Measurements from ENCODE around the gene RASSF7. TPM values are rescaled to one million over a fixed set of nuclear protein-coding genes. Genes with fewer than 3 reads are reported as not detected.

The RASSF7 gene
- total RNA-seq, 2 experiments from 2014 or later = 16.8 to 17.3 TPM

- CTCF ChIA-PET = interaction anchor here (5.6 kb wide), 1 partner anchor 15 kb away, joined by 29 read pairs; no protein-coding TSS in a partner anchor
- no peak for DNase-seq
- Mint-ChIP-seq H3K36me3 (ENCODE audit: low read depth) (no peaks in the 10 kb centered on the region), H3K9me3 (no peaks in the 10 kb centered on the region), H3K4me3 (peak overlapping the region; percentile 70), H3K27me3 (no peaks in the 10 kb centered on the region), H3K27ac (no peak overlapping the region), H3K4me1 (ENCODE audit: low read depth) (peaks cover 4% of the 10 kb centered on the region)
- ATAC-seq = no peak
- intact Hi-C loops (cut with micrococcal nuclease) = no loop called here
- POLR2A ChIA-PET = interaction anchor here (0.8 to 1.4 kb wide), 4 partner anchors 15 to 192 kb away, joined by 3 to 5 read pairs (median 3); no protein-coding TSS in a partner anchor
- TF ChIP-seq CTCF (IDR thresholded peaks at IDR 0.05) = no peak
Measured at GRCh38 chr11:533586-534395, 27.0 kb upstream of the RASSF7 start.

- ChIA-PET CTCF (interaction anchor here (5.6 kb wide), 1 partner anchor 16 kb away, joined by 29 read pairs; no protein-coding TSS in a partner anchor), POLR2A (interaction anchor here (1.1 to 1.4 kb wide), 2 partner anchors 16 to 29 kb away, joined by 3 to 5 read pairs; no protein-coding TSS in a partner anchor)
- Mint-ChIP-seq H3K27me3 (no peaks in the 10 kb centered on the region), H3K27ac (no peak overlapping the region), H3K36me3 (ENCODE audit: low read depth) (no peaks in the 10 kb centered on the region), H3K4me1 (ENCODE audit: low read depth) (peaks cover 4% of the 10 kb centered on the region), H3K4me3 (peak overlapping the region; percentile 70), H3K9me3 (no peaks in the 10 kb centered on the region)
- intact Hi-C loops (cut with micrococcal nuclease) = no loop called here
- ATAC-seq (no peak), DNase-seq (peak; percentile 41)
- no peak for TF ChIP-seq CTCF (IDR thresholded peaks at IDR 0.05)
Measured at GRCh38 chr11:534396-535209, 26.2 kb upstream of the RASSF7 start.

GRCh38 chr11:535210-535518, 25.6 kb upstream of the RASSF7 start:
- no peaks in the 10 kb centered on the region for H3K9me3 Mint-ChIP-seq
- no peak for DNase-seq

More at GRCh38 chr11:535210-535518, 25.6 kb upstream of the RASSF7 start:
- ChIA-PET CTCF (interaction anchor here (2.1 to 5.6 kb wide), 2 partner anchors 17 to 20 kb away, joined by 12 to 29 read pairs; no protein-coding TSS in a partner anchor), POLR2A (interaction anchor here (1.4 to 2.4 kb wide), 3 partner anchors 16 to 33 kb away, joined by 5 to 10 read pairs (median 5); no protein-coding TSS in a partner anchor)
- ATAC-seq = peak; percentile 10
- no peak overlapping the region for H3K4me3 Mint-ChIP-seq
- no peaks in the 10 kb centered on the region for H3K27me3 Mint-ChIP-seq
- H3K36me3 Mint-ChIP-seq (ENCODE audit: low read depth) = no peaks in the 10 kb centered on the region
- H3K27ac Mint-ChIP-seq = no peak overlapping the region
- H3K4me1 Mint-ChIP-seq (ENCODE audit: low read depth) = peaks cover 4% of the 10 kb centered on the region
- no peak for TF ChIP-seq CTCF (IDR thresholded peaks at IDR 0.05)
- intact Hi-C loops (cut with micrococcal nuclease) = no loop called here
